Measurements from ENCODE around the gene GASK1B.

GASK1B gene

DNA sequence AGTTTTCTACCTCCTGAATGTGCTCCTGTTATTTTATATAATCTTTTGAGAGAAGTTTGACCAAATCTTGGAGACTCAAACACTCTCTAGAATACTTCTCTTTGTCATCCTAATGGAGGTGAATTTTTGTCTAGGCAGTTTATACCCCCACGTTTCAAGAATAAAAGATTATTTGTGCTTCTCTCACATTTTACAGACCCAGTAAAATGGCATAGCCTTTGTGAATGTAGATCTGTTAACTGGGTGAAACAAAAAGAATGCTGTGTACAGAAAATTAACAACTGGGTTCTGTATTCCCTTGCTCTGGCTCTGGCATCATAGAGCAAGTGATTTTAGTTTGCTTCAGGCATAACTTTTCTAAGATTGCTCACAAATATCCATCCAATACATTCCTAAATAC, 26.1 kb downstream of the GASK1B start:
- no peak for TF ChIP-seq GATA3 (IDR thresholded peaks at IDR 0.05; ENCODE audit: low read depth, low read length)
- TF ChIP-seq GATA2 (IDR thresholded peaks at IDR 0.05; ENCODE audit: low read depth, low read length), result no peak

DNA sequence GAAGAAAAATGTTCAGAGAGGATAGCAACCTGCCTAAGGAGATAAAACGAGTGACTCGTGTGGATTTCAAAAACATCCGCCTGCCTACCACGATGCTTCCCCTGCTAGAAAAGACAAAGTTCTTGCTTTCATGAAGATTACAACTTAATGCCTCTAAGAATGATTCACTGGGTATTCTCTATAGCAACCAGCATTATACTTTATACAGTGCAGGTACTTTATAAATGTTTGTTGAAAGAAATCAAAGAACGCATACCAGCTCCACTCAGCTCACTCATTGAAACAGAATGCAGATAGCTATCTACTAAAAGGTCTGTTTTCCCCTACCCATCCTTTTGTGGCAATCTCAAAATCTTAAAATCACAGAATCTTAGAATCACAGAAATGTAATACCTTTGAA, 33.7 kb downstream of the GASK1B start:
- TF ChIP-seq GATA3 (IDR thresholded peaks at IDR 0.05; ENCODE audit: low read depth, low read length) (no peak), GATA2 (IDR thresholded peaks at IDR 0.05; ENCODE audit: low read depth, low read length) (no peak)

DNA sequence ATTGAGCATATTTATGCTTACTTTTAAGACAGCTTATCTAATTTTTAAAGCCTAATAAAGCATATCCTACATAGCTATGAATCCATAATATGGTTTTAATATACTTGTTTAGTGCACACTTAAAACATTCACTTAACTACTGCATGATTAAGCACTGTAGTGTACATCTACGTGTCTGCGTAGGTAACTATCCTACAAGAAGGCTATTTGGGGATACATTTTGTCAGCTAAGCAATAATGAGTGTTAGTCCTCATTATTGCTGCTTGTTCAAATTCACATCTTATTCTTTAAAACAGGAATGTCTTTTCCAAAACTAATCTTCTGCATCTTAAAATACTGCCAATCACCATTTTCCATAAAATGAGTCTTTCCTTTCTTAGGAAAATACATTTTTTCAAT, 38.6 kb downstream of the GASK1B start:
- TF ChIP-seq GATA3 (IDR thresholded peaks at IDR 0.05; ENCODE audit: low read depth, low read length), result no peak
- TF ChIP-seq GATA2 (IDR thresholded peaks at IDR 0.05; ENCODE audit: low read depth, low read length), result no peak

DNA sequence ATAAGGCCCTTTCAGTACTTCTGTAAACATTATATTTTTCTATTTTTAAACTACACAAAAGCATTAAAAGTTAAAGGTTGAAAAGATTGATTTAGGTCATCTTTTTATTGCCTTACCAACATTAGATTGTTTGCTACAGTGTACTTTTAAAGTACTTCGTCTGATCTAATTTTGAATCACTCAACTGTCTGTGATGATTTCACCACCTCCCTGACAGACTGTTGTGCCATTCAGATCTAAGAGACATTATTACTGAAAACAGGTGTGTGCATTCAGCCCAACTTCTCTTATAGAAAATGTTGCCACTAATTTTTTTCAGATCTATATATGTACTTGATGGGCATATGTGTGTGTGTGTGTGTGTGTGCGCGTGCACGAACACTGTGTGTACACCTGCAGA, 39.3 kb downstream of the GASK1B start:
- TF ChIP-seq GATA2 (IDR thresholded peaks at IDR 0.05; ENCODE audit: low read depth, low read length), result no peak
- TF ChIP-seq GATA3 (IDR thresholded peaks at IDR 0.05; ENCODE audit: low read depth, low read length), result no peak

DNA sequence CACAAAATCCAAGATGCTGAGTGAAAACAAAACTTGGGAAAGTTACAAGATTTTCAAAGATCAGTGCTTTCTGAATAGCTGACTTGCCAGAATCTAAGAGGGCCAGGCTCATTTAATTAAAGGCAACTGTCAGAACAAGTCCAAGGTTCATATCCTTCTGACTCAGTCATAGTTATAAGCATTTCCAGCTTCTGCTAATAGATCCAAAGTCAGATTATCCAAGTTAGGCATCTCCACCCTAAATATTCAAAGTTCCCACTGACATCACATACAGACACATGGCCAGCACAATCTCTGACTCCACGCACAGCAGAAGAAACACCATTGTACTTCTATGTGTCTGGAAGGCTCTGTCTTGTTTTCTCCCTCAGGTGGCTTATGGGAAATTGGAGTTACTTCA, 41.8 kb downstream of the GASK1B start:
- TF ChIP-seq GATA2 (IDR thresholded peaks at IDR 0.05; ENCODE audit: low read depth, low read length) (no peak), GATA3 (IDR thresholded peaks at IDR 0.05; ENCODE audit: low read depth, low read length) (no peak)

DNA sequence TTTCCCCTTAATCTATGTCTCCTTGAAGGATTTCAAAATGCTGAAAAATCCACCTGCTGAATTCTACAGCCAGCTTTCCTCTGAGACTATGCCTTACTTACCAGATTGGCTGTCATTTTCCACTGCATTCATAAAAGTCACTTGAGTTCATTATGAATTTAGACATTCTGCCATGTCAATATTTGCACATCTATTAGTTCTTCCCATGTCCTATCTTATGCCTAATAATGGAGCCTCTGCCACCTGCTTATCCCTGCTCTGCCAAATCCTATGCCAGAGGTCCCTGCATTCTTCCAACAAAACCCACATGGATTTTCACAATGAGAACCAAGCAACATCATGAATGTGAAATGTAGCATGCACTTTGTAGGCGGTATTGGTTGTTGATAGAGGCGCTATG, 42.6 kb downstream of the GASK1B start:
- no peak for TF ChIP-seq GATA3 (IDR thresholded peaks at IDR 0.05; ENCODE audit: low read depth, low read length)
- no peak for TF ChIP-seq GATA2 (IDR thresholded peaks at IDR 0.05; ENCODE audit: low read depth, low read length)

DNA sequence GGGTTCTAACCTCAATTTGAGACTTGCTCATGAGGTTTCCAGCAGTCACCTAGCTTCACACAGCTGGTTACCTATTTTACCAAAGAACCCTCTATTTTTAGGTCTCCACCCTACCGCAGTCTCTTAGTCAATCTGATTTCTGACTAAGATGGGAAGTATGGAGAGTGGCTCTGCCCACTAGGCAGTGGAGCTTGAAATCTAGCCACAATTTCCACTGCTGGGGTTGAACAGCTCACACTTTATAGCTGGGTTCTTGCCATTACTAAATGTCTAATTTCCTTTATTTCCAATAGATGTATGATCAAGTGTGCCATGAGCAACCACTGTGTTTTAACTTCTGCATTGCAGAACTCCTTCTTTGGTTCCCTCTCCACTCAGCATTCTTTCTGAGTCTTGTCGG, 43.1 kb downstream of the GASK1B start:
- TF ChIP-seq GATA2 (IDR thresholded peaks at IDR 0.05; ENCODE audit: low read depth, low read length) (no peak), GATA3 (IDR thresholded peaks at IDR 0.05; ENCODE audit: low read depth, low read length) (no peak)

DNA sequence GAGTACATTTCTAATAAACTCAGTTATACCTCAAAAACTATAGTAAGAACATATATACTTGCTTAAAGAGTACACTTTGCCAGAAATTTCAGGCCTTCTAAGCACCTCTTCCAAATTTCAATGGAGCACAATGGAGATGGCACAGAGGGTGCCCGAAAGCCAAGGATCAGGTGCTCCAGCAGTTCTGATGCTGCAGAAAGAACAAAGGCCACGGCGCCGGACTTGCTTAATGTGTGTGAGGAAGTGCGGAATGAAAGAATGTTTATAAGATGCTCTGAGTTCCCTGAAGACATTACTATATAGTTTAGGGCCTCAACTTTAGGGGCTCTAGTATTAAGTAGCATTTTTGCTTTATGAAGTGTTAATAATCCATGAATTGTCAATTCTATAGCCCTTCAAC, 44.3 kb downstream of the GASK1B start:
- no peak for TF ChIP-seq GATA2 (IDR thresholded peaks at IDR 0.05; ENCODE audit: low read depth, low read length)
- no peak for TF ChIP-seq GATA3 (IDR thresholded peaks at IDR 0.05; ENCODE audit: low read depth, low read length)

DNA sequence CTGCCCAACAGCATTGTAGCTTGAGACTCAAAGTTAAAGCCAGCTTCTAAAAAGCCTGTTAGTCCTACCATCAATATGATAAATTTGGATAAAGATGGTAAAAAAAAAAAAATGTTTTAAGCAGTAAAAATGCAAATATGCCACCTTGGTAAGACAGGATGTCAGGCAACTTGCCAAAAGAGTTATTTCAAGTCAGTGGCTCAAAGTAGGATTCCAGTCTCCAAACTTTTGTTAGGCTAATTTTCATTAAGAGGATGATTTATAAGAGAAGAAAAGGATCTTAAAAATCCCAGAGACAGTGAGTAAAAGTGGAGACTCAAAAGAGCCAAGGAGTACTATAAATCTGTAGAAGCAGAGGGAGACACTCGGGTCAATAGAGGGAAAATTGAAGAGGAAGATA, 47.5 kb downstream of the GASK1B start:
- TF ChIP-seq GATA2 (IDR thresholded peaks at IDR 0.05; ENCODE audit: low read depth, low read length), result no peak
- no peak for TF ChIP-seq GATA3 (IDR thresholded peaks at IDR 0.05; ENCODE audit: low read depth, low read length)
